Fibroblast of skin of left quadriceps (primary cell): ENCODE measurements around the gene FOXN1.
"Not testable (repeated sequence)": the region's sequence is repeated elsewhere in the genome, so short reads cannot be mapped to it uniquely, and the experiment has no call there.

ENCODE experiments used
- DNase-seq, 2 experiments: peaks; one replicate each; pipeline ENCODE4 v3.0.0-alpha.2; 2013; ENCODE audit warnings: low read depth in 2 of 2

Gene FOXN1, protein sequence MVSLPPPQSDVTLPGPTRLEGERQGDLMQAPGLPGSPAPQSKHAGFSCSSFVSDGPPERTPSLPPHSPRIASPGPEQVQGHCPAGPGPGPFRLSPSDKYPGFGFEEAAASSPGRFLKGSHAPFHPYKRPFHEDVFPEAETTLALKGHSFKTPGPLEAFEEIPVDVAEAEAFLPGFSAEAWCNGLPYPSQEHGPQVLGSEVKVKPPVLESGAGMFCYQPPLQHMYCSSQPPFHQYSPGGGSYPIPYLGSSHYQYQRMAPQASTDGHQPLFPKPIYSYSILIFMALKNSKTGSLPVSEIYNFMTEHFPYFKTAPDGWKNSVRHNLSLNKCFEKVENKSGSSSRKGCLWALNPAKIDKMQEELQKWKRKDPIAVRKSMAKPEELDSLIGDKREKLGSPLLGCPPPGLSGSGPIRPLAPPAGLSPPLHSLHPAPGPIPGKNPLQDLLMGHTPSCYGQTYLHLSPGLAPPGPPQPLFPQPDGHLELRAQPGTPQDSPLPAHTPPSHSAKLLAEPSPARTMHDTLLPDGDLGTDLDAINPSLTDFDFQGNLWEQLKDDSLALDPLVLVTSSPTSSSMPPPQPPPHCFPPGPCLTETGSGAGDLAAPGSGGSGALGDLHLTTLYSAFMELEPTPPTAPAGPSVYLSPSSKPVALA

DNA sequence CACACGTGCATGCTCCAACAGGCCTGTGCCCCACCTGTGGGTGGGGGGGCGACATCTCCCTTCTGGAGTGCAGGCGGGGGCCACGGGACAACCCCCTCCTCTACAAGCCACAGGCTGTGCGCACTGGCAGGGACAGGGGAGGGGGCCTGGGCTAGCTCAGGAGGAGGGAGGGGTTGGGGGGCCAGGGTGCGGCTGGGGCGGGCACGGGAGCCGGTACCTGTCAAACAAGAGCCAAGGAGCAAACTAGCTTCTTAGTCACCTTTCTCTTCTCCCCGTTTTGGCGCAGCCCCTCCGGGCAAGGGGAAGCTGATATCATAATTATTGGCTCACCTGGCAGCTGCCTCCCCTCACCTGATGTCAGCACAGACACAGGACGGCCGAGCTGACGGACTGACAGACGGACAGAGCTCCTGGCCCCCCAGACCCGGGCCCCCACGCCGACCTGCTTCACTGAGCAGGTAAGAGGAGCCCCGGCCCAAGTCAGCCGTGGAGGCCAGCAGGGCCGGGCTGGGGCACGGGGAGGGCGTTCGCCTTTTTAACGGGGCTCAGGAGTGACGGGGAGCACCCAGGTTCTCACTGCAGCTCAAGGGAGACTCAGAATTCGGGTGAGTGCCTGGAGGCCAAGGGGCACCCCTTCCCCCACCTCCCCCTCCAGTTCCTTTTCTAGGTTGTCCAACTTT is at the start of gene FOXN1:
Gene FOXN1, plus strand, starts transcription at position 363 of the 680 bp plus-strand sequence. CDS start 17,622 bp downstream, outside the sequence.
- no peak for DNase-seq

DNA sequence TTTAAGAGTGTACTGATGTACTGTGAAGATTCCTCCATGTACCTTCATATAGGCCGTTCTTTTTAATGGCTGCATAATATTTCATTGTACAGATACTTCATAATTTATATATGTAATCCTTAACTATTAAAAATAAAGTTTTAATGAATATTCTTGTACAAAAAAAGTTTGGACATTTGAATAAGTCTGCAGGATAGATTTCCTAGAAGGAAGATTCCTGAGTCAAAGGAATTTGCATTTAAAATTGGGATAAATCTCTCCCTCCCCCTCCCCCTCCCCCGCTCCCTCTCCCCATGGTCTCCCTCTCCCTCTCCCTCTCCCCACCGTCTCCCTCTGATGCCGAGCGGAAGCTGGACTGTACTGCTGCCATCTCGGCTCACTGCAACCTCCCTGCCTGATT is 48.3 kb upstream of the FOXN1 start:
- DNase-seq = no peak

DNA sequence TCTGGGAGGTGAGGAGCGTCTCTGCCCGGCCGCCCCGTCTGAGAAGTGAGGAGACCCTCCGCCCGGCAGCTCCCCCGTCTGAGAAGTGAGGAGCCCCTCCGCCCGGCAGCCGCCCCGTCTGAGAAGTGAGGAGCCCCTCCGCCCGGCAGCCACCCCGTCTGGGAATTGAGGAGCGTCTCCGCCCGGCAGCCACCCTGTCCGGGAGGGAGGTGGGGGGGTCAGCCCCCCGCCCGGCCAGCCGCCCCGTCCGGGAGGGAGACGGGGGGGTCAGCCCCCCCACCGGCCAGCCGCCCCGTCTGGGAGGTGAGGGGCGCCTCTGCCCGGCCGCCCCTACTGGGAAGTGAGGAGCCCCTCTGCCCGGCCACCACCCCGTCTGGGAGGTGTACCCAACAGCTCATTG is 47.3 kb upstream of the FOXN1 start:
- not testable (repeated sequence) for DNase-seq

DNA sequence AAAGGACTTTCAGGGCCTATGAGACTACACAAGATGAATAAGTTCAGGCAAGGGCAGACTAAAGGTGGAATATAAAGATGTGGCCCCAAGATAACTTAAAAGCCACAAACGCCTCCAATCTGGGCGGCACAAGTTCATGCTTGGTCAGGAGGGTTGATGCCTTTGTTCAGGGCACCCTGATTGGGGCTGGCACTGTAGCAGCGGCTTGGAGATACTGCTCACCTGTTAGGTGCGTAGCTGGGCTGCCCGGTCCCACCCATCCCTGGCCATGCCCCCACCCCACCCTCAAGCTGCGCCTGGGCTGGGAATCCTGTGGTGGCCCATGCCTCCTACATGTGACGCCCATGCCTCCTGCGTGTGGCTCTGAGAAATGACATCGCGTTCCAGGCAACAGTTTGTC is 45.2 kb upstream of the FOXN1 start:
- no peak for DNase-seq

DNA sequence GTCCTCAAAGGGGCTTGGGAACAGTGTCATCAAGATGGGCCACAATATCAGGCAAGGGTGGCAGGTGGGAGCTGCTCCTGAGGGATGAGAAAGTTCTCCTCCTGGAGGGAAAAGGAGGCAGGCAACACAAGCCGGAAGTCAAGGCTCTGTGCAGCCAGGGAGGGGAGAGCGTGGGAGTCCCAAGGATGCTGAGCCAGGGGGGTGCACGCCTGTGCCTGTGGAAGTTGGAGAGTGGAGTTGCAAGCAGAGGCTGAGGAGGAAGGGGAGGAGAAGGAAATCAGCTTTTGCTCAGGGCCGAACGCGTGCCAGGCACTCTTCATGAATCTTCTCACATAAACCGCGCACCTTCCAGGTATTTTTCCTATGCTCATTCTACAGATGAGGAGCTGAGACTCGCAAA is 40.1 kb upstream of the FOXN1 start:
- DNase-seq = no peak

DNA sequence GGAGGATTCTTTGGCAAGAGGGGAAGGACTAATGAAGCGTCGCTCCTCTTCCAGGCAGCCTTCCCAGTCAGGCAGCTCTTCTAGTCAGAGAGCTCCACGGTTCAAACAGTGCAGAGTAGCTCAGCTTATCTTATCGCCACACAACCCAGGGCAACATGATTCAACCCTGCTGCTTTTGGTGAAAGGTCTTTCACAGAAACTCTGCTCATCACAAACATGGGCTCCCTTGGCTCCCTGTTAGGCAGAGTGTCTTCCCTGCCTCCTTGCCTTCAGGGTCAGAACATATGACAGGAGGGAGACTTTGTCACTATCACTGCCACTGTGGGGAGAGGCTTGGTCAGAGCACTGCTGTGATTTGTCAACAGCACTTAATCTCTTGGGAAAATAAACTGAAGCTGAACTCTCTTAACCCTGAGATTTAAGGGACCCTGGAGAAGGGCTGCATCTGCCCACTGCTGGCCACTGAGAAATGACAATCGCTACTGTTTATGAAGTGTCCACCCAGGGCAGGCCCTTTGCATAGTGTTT is 39.6 kb upstream of the FOXN1 start:
- DNase-seq = no peak

DNA sequence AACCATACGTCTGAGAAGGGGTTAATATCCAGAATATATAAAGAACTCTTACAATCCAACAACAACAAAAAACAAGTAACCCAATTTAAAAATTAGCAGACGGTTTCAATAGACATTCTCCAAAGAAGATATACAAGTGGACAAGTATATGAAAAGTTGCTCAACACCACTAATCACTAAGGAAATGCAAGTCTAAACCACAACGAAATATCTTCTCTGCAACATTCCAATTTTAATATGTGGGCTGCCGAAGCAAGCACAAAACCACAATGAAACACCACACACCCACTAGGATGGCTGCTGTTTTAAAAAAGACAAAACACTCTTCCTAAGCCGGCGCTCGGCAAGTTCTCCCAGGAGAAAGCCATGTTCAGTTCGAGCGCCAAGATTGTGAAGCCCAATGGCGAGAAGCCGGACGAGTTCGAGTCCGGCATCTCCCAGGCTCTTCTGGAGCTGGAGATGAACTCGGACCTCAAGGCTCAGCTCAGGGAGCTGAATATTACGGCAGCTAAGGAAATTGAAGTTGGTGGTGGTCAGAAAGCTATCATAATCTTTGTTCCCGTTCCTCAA is 38.6 kb upstream of the FOXN1 start:
- peak; percentile 39 to 44 for DNase-seq

DNA sequence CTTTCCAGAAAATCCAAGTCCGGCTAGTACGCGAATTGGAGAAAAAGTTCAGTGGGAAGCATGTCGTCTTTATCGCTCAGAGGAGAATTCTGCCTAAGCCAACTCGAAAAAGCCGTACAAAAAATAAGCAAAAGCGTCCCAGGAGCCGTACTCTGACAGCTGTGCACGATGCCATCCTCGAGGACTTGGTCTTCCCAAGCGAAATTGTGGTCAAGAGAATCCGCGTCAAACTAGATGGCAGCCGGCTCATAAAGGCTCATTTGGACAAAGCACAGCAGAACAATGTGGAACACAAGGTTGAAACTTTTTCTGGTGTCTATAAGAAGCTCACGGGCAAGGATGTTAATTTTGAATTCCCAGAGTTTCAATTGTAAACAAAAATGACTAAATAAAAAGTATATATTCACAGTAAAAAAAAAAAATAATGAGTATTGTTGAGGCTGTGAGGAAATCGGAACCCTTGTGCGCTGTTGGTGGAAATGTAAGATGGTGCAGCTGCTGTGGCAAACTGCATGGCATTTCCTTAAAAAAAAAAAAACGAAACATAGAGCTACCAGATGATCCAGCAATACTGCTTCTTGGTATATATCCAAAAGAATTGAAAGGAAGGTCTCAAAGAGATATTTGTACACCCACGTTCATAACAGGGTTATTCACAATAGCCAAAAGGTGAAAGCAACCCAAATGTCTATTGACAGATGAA is 38.0 kb upstream of the FOXN1 start:
- not testable (repeated sequence) for DNase-seq

DNA sequence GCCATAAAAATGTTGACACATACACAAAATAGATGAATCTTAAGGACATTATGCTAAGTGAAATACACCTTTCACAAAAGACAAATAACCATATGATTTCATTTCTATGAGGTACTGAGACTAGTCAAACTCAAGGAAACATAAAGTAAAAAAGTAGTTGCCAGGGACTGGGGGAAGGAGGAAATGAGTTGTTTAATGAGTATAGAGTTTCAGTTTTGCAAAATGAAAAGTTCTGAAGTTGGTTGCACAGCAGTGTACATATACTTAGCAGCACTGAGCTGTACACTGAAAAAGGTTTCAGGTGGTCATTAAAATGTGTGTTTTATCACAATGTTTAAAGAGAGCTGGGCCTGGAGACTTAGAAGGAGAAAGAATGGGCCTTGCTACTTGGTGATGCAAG is 37.4 kb upstream of the FOXN1 start:
- DNase-seq = no peak

DNA sequence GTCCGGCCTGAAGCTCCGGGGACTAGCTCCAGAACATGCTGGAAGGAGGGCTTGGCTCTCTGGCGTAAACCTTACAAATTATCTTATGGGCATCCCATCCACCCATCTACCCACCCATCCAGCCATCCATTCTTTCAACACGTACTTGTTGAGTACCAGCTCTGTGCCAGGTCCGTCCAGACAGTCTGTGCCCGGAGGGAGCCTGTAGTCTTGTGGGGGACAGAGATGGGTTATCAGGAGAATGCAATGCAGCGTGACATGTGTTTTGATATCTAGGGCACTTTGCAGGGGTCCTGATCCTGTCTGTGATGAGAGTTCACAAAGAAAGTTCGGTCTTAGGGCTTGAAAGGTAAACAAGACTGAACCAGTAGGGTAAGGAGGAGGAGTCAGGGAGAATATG is 36.8 kb upstream of the FOXN1 start:
- no peak for DNase-seq

DNA sequence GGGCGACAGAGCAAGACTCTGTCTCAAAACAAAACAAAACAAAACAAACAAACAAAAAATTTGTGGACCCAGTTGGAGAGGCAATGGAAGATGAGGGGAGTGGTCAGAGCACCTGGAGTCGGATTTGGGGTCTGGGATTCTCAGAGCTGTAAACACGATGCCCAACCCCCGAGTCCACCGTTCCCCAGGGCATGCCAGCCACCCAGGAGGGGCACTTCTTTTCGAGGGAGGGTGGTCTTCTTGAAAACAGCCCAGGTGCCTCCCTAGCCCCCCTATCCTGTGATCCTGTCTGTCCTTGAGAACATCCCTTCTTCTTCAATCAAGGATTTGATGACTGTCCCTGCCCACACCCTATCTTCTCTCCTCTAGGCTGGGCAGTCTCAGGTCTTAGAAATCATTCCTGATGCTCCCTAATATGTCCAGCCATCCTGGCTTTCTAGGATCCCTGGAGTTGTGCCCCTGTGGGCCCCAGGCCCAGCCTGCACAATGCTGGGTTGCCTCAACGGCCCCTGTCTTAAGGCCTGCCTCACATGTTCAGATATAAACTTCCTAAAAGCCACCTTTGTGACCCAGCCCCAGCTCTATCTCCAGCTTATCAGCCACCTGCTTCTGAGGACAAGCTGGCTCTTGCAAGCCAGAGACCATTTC is 35.8 kb upstream of the FOXN1 start:
- DNase-seq = no peak

DNA sequence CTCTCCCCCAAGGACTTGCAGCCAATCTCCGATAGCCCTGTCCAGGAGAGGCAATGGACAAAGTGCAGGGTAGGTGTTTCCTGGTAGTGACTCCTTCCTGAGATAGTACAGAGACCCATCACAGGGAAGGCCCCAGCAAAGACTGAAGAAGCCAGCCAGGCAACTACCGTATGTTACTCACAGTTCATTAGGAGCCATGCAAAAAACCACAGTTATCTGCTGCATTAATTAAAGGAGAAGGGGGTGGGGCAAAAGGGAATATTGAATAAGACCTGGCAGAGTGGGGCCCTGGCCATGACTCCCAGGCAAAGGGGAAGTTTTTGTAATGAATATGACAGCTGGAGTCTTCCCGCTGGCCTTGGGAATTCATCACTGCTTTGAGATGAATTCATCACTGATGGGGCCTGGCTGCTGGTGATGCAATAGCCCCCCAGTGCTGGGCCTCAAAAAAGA is 35.2 kb upstream of the FOXN1 start:
- no peak for DNase-seq

DNA sequence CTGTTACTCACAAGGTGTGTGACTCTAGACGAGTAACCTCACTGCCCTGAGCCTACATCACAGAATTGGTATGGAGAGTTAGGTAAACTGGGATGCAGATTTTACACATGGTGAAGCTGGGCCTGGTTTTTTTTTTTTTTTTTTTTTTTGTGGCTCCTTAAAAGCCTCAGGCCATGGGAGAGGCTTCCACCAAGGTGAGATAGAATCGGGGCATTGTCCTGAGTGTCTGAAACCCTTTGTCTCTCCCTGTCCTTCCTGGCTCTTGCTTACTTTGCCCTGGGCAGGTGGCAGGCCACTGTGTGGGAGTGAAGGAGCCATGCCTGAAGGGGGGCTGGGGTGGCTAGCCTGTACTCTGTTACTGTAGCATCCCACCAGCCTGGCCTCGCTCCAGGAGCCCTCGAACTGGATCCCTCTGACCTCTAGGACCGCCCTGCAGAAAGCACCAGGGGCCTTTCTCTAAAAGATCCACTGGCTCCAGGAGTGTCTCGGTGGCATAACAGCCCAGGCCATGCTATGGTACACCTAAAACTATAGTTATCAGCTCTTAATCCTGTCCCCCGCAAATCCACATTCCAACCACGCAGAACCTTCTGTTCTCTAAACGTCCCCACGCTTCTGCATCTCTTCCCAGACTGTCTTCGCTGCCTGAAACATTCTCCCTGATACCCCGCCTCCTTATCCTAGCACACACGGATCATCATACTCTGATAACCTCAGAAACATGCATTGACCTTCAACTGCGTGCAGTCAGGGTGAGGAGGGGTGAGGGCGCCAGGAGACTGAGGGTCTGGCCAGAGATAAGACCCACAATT is 34.4 kb upstream of the FOXN1 start:
- no peak for DNase-seq

DNA sequence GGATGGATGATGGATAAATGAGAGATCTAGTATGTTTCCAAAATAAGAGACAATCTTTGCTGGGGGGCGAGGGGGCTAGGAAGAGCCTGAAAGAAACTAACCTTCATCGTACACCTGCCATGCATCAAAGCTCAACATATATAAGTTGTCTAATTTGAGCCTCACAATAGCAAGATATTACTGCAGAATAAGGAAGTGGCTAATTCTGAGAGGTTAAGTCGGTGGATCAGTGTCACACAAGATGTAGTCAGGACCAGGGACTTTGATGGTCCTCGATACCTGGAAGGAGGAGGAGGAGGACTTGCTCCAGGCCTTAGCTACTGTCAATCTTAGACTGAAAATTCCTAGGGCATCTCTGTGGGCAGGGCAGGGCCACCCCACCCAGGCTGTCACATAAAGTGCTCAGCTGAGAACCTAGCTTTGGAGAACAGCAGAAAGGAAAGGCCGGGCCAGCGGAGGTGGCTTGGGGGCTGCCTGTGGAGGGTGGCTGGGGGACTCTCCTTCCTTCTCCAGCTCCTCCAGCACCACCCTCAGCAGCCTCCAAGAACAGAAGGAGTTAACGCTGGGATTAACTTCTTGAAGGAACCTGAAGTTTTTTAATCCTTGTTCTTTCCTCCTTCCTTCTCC is 33.2 kb upstream of the FOXN1 start:
- DNase-seq = no peak

DNA sequence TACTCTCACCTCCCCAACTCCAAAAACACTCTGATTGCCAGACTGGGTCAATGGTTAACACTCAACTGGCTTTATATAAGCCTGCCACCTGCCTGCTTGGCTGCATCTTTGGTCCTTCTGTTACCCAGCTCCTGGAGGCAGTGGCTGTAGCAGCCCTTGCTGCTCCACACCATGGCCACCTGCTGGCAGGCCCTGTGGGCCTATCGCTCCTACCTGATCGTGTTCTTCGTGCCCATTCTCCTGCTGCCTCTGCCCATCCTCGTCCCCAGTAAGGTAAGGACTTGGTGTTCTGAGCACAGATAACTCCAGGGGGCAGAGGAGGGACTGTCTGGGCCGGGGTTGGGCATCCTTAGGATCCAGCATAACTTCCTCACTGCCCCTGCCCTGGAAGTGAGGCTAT is 32.6 kb upstream of the FOXN1 start, which contains the start of gene SLC13A2:
Gene SLC13A2, plus strand, starts transcription at position 103 of the 400 bp plus-strand sequence. Its CDS starts 69 bp downstream, at position 172.
- DNase-seq = no peak

DNA sequence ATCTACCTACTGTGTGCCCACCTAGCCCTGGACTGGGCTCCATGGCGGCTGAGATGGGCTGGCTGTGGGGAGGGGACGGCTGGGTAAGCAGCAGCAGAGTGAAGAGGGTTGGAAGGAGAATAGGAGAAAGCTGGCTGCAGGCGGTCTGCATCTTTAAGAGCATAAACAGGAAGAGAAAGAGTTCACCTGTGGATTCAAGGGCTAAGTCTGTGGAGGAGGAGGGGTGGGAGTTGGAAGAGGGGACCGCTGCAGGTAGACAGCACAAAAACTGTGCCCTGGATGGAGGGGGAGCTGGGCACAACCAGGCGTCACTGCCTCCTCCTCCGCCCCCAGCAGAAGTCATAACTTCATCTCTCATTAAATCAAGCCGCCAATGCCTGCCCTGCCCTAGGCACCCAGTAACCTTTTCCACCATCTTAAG is 32.0 kb upstream of the FOXN1 start:
- DNase-seq = no peak

DNA sequence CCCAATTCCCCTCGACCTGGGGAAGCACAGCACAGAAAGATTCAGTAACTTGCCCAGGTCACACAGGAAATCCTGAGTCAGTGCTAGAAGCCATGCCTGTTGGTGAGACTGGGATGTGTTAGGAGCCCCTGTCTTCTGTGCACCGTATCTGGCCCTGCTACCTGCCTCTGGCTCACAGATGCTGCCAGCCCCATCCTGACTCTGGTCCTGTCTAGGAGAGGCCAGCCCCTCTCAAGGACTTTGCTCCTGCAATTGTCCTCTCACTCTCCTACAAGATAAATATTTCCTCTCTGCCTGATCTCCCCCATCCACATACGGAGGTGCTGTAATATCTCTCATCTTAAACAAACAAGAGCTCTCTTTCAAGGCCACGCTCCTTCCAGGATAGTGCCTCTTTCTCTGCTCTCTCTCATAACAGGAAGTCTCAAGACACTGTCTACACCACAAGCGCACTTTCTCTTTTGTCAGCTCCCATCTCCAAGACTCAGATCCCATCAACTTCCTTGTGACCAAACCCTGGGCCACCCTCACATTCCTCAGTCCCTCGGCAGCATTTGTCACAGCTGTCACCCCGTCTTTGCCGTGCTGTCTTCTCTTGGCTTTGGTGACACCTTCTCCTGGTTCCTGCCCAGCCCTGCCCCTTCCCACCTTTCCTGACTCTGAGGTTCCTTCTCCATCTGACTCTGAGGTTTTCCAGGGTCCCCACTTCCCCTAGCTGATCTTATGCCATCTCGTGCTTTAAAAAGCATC is 30.8 kb upstream of the FOXN1 start:
- DNase-seq = no peak

DNA sequence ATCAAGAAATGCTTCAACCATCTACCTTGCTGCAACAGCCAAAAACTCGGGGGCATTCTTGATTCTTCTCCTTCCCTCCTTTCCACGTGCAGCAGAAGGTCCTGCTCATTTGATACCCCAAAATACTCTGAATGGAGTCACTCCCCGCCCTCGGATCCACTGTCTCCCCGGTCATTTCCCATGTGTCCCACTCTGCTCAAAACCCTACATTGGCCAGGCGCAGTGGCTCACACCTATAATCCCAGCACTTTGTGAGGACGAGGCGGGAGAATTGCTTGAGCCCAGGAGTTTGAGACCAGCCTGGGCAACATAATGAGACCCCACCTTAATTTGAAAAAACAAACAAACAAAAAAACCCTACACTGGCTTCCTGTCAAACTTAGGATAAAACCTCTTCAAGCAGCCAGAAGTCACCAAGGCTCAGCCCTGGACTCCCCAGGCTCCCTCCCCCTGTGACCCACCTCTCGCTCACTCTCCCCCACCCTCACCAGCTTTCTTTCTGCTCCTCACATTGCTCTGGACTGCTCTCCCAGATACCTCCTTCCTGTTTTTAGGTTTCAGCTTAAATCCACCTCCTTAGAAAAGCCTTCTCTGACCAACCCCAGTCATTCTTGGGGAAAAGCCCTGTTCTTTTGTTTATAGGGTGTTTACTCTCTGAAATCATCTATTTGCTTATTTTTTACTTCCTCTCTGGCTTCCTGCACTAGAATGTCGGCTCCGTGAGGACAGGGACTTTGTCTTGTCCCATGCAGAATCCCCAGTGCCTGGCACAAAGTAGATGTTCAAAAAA is 29.9 kb upstream of the FOXN1 start:
- DNase-seq = no peak
